Measurements from ENCODE around the gene PPP2R2D. TPM values are rescaled to one million over a fixed set of nuclear protein-coding genes. Genes with fewer than 3 reads are reported as not detected.

Gene PPP2R2D
- total RNA-seq, 2 donors from 2014 or later: 35.5 to 37.5 TPM

DNA sequence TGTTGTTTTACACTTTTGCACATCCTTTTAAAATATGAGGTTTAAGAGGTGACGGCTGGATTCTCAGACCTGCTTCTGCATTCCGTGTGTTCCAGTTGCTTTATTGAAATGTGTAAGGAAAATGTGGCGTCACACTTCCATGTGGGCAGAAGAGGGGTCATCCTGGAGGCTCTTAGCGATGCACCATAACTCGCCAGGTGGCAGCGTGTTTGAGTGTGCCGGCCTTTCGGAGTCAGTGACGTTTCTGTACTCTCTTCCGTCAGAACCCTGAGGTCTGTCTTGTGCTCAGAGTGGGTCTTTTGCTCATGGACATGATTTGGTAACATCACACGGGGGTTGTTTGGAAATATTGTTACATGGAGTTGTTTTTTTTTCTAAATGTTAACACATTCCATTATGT is 9.1 kb downstream of the PPP2R2D start:
- peak; percentile 32 for DNase-seq
- H3K4me1 Mint-ChIP-seq: peaks cover 28% of the 10 kb centered on the region
- peaks cover 3% of the 10 kb centered on the region for H3K9me3 Mint-ChIP-seq
- TF ChIP-seq, protein P1, sequence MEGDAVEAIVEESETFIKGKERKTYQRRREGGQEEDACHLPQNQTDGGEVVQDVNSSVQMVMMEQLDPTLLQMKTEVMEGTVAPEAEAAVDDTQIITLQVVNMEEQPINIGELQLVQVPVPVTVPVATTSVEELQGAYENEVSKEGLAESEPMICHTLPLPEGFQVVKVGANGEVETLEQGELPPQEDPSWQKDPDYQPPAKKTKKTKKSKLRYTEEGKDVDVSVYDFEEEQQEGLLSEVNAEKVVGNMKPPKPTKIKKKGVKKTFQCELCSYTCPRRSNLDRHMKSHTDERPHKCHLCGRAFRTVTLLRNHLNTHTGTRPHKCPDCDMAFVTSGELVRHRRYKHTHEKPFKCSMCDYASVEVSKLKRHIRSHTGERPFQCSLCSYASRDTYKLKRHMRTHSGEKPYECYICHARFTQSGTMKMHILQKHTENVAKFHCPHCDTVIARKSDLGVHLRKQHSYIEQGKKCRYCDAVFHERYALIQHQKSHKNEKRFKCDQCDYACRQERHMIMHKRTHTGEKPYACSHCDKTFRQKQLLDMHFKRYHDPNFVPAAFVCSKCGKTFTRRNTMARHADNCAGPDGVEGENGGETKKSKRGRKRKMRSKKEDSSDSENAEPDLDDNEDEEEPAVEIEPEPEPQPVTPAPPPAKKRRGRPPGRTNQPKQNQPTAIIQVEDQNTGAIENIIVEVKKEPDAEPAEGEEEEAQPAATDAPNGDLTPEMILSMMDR (conservative IDR thresholded peaks at IDR 0.05): no peak
- peaks cover 48% of the 10 kb centered on the region for H3K36me3 Mint-ChIP-seq (ENCODE audit: low read depth)
- peaks cover 2% of the 10 kb centered on the region for H3K4me1 ChIP-seq (ENCODE audit: control insufficient read depth, insufficient read depth, low read length)
- H3K4me3 Mint-ChIP-seq: no peak overlapping the region
- H3K4me3 ChIP-seq (ENCODE audit: low read length): no peak overlapping the region
- no peak overlapping the region for H3K9ac ChIP-seq (ENCODE audit: extremely low read depth, low read length, poor library complexity, severe bottlenecking)
- H3K27ac ChIP-seq (ENCODE audit: low read depth, low read length): no peak overlapping the region
- H3K9me3 ChIP-seq (ENCODE audit: control insufficient read depth, low read length): no peaks in the 10 kb centered on the region
- H3K36me3 ChIP-seq (ENCODE audit: control insufficient read depth, insufficient read depth, low read length): peaks cover 58% of the 10 kb centered on the region
- WGBS, 2 experiments (ENCODE audit: insufficient coverage in 1 of 2, insufficient read length in 1 of 2): 93 to 100% methylated on average over 5 to 11 of the region's 11 CpGs
- H3K27me3 Mint-ChIP-seq (ENCODE audit: insufficient read depth): no peaks in the 10 kb centered on the region
- H3K27ac Mint-ChIP-seq: peak overlapping the region; percentile 30
- H3K27me3 ChIP-seq (ENCODE audit: control insufficient read depth, insufficient read depth, low read length, poor library complexity, severe bottlenecking): no peaks in the 10 kb centered on the region

DNA sequence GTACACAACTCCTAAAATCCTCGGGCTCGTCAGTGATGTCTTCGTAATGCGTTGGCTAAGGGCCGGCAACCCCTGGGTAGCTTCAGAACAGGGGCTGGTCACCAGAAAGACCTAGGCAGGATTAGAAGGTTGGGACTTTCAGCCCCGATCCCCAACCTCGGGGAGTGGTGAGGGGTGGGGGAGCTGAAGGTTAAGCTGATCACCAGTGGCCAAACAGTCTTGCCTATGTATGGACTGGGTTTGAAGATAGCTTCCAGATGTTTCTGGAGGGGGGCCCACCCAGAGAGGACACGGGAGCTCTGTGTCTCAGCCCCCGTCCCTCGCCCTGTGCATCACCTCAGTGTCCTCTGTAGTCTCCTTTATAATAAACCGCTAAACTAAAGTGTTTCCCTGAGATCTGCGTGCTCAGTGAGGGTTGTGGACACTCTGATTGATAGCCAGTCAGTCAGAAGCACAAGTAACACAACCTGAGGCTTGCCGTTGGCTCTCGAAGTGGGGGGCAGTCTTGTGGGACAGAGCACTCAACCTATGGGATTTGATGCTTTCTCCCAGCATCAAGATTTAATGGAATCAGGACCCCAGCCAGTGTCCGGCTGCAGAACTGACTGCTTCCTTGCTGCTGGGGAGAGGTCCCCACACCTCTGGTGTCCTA is 10.0 kb downstream of the PPP2R2D start:
- H3K27ac ChIP-seq (ENCODE audit: low read depth, low read length): no peak overlapping the region
- WGBS, 2 experiments (ENCODE audit: insufficient coverage in 1 of 2, insufficient read length in 1 of 2): 96 to 97% methylated on average over 13 to 15 of the region's 15 CpGs

DNA sequence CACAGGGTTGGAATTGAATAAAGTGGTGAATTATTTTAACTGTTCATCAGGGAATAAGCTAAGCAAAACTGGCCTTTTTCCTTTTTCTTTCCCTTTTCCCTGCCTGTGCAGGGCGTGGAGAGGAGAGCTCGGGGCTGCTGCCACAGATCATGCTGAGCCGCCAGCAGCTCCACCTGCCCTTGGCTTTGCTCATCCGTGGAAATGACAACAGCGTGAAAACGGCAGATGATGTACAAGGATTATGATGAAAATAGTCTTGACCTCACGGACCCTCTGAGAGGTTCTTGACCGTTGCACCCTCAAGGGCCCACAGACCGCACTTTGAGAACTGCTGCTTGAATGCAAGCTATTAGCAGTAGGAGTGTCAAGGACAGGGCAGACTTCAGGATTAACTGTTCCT is 10.6 kb downstream of the PPP2R2D start:
- 95 to 99% methylated on average over 9 of the region's 9 CpGs for WGBS, 2 experiments (ENCODE audit: insufficient coverage in 1 of 2, insufficient read length in 1 of 2)
- H3K9me3 Mint-ChIP-seq: peaks cover 3% of the 10 kb centered on the region
- H3K4me3 ChIP-seq (ENCODE audit: low read length): no peak overlapping the region
- no peaks in the 10 kb centered on the region for H3K4me1 ChIP-seq (ENCODE audit: control insufficient read depth, insufficient read depth, low read length)
- no peaks in the 10 kb centered on the region for H3K27me3 Mint-ChIP-seq (ENCODE audit: insufficient read depth)
- no peaks in the 10 kb centered on the region for H3K27me3 ChIP-seq (ENCODE audit: control insufficient read depth, insufficient read depth, low read length, poor library complexity, severe bottlenecking)
- peaks cover 16% of the 10 kb centered on the region for H3K4me1 Mint-ChIP-seq
- H3K36me3 ChIP-seq (ENCODE audit: control insufficient read depth, insufficient read depth, low read length): peaks cover 48% of the 10 kb centered on the region
- no peak overlapping the region for H3K9ac ChIP-seq (ENCODE audit: extremely low read depth, low read length, poor library complexity, severe bottlenecking)
- peak; percentile 27 for DNase-seq
- H3K27ac Mint-ChIP-seq: no peak overlapping the region
- H3K4me3 Mint-ChIP-seq: no peak overlapping the region
- H3K36me3 Mint-ChIP-seq (ENCODE audit: low read depth): peaks cover 41% of the 10 kb centered on the region
- TF ChIP-seq, protein P1 (conservative IDR thresholded peaks at IDR 0.05): no peak
- no peak overlapping the region for H3K27ac ChIP-seq (ENCODE audit: low read depth, low read length)
- H3K9me3 ChIP-seq (ENCODE audit: control insufficient read depth, low read length): no peaks in the 10 kb centered on the region

More for the DNA sequence above, 10.0 kb downstream of the PPP2R2D start:
- no peak overlapping the region for H3K4me3 Mint-ChIP-seq
- H3K27me3 ChIP-seq (ENCODE audit: control insufficient read depth, insufficient read depth, low read length, poor library complexity, severe bottlenecking): no peaks in the 10 kb centered on the region
- H3K9ac ChIP-seq (ENCODE audit: extremely low read depth, low read length, poor library complexity, severe bottlenecking): no peak overlapping the region
- H3K36me3 Mint-ChIP-seq (ENCODE audit: low read depth): peaks cover 47% of the 10 kb centered on the region
- peaks cover 55% of the 10 kb centered on the region for H3K36me3 ChIP-seq (ENCODE audit: control insufficient read depth, insufficient read depth, low read length)
- H3K9me3 Mint-ChIP-seq: peaks cover 3% of the 10 kb centered on the region
- H3K4me1 ChIP-seq (ENCODE audit: control insufficient read depth, insufficient read depth, low read length): peaks cover 2% of the 10 kb centered on the region
- H3K9me3 ChIP-seq (ENCODE audit: control insufficient read depth, low read length): no peaks in the 10 kb centered on the region
- no peak overlapping the region for H3K27ac Mint-ChIP-seq
- H3K4me1 Mint-ChIP-seq: peaks cover 23% of the 10 kb centered on the region
- no peak overlapping the region for H3K4me3 ChIP-seq (ENCODE audit: low read length)
- TF ChIP-seq, protein P1 (conservative IDR thresholded peaks at IDR 0.05): no peak
- no peaks in the 10 kb centered on the region for H3K27me3 Mint-ChIP-seq (ENCODE audit: insufficient read depth)
- no peak for DNase-seq

Data from endodermal cell (in vitro differentiated cells).